Smooth muscle cell of the brain vasculature (primary cell): Measurements from ENCODE around the gene ISL1.

Experiments used
- DNase-seq: peaks from one replicate; pipeline ENCODE4 v3.0.0-alpha.2; 2012; ENCODE audit warnings: low read depth, low spot score

The ISL1 gene

DNA sequence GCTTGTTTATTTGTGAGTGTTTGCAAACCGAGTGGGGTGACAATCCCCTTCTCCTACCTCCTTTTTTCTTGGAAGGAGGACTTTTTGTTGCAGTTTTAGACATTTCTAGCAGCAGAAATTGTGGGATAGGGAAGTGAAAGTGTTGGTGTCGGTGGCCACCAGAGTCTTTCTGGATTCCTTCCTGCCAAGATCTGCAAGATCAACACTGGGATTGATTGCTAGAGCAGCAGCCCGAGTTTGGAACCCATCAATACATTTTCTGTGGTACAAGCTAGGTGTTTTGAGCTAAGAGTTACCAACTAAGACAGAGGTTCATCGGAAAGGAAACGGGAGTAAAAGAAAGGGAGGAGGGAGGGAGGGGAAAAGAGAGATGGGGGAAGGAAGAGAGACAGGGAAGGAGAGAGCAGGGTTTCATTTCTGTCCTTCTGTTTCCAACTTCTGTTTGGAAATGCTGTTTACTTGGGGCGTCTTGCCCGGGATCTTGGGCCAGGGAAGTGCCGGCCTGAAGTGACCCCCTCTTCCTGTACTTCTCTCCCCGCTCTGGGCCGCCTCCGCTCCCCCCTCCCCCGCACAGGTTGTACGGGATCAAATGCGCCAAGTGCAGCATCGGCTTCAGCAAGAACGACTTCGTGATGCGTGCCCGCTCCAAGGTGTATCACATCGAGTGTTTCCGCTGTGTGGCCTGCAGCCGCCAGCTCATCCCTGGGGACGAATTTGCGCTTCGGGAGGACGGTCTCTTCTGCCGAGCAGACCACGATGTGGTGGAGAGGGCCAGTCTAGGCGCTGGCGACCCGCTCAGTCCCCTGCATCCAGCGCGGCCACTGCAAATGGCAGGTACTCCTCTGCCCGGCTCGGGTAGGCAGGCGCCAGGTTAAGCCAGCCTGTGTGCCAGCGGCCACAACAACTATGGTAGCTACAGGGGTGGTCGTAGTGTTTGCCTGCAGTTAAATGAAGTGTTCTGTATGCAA, 4.0 kb downstream of the ISL1 start:
- DNase-seq: no peak

DNA sequence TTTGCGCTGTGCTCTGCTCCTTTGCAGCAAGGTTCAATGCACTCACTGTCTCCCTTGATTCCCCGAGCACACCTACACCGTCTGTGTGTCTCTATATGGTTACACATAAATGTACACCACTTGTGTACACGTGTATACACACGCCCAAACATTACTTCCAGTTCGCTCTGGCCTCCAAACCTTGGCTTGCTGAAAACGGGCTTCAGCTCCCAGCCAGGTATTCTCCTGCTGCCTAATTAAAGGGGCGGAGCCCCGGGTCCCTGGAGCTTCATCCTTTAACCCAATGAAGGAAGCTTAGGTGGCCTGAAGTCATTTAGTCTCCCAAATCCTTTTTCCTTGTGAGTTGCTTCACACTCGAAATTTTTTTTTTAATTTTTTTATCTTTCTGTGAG, 4.6 kb downstream of the ISL1 start:
- no peak for DNase-seq

DNA sequence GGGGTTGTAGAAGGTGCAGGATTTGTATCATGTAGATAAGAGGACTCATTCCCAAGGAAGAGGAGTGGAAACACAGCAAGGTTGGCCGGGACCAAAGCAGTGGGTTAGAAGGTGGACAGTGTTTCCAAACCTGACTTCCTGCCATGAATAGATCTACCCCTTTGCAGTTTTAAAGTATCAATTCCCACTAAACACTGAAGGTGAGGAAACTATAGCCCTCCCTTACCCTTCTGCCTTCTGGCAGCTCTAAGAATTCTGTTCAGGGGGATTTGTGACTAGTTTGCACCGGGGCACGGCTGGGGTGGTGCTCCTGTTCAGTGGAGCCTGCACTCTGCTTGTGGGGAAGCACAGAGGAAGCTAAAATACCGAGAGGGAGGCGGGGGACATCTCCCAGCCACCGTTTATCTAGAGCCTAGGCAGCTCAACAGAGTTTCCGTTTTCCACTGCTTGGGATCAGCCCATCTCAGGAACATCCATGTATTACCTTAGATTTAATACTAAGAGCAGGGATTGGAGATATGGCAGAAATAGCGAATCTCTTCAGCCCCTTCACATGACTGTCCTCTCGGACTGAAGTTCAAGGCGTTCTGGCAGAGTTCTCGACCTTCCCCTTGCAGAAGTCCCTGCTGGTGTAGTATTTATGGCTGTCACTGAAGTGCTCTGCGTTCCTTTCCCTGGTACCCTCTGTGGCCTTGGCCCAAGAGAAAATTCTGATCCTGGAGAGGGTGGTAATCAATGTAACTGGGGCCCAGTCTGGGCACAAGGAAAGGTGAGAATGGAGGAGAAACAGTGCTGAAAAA, 5.4 kb downstream of the ISL1 start:
- no peak for DNase-seq

DNA sequence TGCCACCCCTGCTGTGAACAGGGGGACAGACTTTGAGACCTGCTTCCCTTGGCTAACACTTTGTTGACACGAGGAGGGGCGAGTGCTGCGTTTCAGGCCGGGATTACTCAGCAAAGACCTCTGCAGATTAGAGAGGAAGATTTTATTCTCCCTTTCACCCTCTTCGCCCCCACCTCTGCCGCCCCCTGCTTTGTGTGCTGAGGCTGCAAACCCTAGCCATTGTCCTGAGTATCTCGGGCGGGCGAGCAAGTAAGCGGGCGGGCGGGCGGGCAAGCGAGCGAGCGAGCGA, 6.0 kb downstream of the ISL1 start:
- DNase-seq: no peak

DNA sequence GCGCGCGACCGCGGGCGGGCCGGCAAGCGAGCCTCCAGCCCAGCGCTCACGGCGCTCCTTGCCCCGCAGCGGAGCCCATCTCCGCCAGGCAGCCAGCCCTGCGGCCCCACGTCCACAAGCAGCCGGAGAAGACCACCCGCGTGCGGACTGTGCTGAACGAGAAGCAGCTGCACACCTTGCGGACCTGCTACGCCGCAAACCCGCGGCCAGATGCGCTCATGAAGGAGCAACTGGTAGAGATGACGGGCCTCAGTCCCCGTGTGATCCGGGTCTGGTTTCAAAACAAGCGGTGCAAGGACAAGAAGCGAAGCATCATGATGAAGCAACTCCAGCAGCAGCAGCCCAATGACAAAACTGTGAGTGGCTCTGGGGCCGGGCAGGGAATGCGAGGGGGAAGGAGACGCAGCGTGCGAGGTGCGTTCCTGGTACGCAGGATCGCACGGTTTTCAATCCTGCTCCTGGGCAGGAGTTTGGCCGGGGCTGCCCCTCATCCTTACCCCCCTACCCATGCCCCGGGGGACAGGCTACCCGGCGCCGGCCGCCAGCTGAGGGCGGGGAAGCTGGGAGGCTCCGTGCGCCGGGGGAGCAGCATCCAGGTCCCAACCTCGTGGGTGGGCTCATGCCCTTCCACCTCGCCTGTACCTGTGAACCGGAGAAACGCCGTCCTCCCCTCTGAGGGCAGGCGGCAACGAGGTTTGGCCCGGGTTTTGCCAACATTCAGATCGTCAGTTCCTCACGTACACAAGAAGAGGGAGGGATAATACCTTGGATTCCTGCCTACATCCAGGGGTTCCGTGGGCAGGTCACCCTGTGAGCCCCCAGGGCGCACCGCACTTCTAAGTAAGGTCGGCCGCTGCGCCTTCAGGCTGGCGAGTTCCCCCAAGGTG, 6.6 kb downstream of the ISL1 start:
- DNase-seq: no peak

DNA sequence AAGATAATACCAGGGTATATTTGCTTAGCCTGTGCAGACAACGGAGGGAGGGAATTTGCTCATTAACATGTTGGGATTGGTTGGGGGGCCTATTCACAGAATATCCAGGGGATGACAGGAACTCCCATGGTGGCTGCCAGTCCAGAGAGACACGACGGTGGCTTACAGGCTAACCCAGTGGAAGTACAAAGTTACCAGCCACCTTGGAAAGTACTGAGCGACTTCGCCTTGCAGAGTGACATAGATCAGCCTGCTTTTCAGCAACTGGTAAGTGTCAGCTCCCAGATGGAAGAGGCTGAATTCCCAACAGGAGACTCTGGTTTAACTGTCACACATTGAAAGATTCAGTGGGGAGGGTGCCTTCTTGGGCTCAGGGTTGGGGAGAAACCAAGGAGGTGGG, 7.9 kb downstream of the ISL1 start:
- no peak for DNase-seq

DNA sequence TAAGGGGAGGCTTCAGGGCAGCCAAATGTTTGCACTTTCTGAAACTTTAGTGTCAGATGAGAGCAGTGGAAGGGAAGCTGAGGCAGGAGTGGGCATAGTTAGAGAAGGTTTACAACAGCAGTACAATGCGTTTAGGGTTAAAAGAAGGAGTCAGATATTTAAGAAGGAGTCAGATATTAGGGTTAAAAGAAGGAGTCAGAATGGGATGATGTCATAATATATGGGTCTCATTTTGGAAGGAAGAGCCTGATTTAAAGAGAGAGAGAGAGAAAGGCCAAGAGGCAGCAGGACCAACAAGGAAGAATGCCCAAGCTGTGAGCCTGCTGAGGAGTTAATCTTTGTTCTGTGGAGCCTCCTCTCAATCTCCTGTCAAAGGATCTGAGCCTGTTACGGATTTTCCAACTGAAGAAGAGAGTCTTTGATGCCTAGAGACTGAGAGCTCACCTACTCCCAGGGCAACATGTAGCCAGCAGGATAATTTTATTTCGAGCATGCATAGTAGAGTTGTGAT, 9.5 kb downstream of the ISL1 start:
- no peak for DNase-seq

DNA sequence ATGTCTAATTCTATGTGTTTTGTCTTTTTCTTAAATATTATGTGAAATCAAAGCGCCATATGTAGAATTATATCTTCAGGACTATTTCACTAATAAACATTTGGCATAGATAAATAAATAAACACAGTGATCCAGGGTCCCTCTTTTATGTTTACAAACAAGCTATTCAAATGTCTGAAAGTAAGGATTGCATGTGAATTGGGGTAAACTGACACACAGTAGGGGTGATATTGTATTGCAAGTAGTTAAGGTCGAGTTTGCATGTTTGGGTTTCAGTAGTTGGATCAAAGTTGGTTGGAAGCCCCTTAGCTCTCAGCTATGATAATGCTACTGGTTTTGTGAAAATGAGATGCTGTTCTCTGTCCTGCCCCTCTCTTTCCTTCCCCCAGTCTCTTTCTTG, 11.4 kb downstream of the ISL1 start:
- DNase-seq: no peak

DNA sequence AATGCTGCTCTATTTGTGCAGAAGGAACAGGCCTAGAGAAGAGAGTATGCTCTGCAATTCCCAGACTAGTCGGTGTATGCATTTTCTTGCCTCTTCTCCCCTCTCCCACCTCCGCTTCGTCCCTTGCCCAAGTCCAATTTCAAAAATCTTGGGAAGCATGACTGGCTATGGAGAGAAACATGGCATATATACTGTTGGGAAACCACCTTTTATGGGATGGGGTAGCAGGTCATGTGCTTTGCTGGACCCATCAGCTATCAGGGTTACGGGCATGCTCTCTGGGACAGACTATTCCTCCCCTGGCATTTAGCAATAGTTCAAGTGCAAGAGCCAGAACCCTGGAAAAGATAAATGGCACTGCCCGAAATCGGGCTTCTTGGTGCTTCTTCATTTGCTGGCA, 12.0 kb downstream of the ISL1 start:
- DNase-seq: no peak

DNA sequence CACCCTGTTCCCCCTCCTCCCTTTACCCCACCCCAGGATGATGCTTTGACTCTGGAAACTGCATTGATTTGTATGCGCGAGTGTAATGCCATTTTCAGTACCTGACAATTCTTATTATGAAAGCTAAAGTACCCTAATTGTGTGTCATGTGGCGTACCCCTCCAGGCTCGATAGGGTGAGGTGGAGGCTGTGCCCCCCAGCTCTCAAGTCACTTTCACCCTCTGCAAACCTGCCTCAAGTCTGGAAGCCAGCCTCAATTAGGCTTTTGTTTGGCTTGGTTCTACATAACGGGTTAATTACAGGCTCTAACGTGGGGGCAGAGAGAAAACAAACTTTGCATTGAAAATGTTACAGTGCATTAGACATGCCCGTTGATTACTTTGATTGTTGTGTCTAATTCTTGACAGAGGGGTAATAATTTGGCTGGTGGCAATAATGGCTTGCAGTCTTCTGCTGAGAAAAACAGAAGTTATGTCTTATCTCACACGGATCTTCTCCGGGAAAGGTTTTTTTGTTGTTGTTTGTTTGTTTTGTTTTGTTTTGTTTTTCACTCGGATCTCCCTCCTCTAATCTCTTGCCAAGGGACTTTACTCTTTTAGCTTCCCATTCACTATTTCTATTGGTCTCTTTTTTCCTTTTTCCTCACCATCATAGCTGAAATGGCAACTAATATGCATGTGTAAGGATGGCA, 12.6 kb downstream of the ISL1 start:
- DNase-seq: no peak

DNA sequence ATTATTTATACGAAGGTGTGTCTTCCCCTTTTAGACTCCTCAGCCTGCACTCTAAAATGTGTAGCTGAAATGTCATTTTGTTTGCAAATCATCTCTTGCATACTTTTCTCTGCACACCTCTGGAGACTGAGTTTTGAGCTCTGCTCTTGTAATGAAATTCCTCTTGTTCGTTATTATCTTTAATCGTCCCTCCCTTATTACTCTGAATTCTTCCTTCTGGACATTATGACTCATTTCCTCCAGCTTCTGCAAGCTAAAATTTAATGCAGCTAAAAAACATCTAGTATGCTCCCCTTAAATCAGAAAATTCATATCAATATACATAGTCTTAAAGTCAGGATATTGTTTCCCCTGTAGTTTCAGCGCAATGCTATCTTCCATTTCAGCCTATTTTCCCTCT, 13.5 kb downstream of the ISL1 start:
- DNase-seq: no peak

DNA sequence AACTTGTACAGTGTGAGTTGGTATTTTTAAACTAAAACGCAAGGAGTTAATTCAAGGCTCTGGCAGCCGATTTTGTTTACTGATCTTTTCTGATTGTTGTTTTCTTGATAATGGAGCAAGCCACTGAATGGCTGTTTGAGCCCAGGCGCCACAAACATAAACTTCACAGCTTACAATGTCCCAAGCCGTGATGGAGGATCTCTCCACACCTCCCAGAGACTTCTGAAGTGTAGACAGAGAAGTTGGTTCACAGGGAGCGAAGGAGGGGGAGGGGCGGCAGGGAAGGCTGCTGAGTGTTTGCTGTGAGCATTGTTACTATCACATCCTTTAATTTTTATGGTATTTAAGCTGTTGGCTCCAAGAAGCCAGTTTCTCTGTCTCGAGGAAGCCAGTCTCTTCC, 14.7 kb downstream of the ISL1 start:
- no peak for DNase-seq

DNA sequence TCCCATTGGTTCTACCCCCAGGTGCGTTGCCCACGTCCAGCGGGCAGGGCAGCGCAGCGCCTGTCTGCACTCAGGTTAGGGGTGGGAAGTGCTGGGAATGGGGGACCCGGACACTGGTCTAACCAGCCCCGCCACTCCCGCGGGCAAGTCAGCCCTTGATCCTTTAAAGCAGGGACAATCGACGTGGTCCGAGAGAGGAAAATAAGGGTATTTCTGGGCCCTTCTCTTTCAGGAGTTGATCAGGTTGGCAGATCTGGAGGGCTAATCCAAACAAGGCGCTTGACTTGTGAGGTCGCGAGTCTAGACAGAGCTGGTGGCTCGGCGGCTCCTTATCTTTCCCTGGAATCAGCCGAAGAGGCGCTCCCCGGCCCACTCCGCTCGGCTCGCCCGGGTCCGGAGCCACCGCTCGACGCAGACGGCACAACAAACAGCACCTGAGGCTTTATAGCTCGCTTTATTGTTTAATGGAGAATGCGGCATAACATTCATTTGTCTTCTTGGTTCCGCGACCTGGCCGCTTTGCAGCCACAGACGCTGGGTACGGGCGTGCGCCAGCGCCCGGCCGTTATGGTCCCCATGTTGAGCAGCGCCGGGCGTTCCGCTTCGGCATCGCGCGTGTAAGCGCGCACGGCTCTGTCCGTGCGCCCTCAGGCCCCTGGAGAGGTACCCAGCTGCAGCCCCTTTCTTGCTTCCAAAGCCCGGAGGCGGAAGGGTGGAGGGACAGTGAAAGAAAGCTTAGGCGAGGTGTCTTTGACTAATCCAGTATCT, 15.8 kb downstream of the ISL1 start:
- DNase-seq: no peak

DNA sequence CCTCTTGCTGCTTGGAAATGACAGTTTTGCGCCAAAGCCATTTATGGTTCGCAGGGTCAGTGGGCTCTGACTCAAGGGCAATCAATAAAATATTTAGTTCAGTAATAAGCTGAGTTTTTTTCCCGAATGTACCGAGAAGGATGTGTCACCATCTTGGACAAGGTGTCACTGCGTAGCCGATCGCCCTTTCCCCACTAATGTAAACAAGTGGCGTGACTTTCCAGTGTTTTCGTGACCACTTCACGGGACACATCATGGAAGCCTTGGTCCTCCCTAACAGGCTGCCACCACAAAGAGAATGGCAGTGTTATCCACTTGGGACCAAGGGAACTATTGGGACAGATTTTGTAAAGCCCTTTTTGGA, 16.4 kb downstream of the ISL1 start:
- DNase-seq: no peak

DNA sequence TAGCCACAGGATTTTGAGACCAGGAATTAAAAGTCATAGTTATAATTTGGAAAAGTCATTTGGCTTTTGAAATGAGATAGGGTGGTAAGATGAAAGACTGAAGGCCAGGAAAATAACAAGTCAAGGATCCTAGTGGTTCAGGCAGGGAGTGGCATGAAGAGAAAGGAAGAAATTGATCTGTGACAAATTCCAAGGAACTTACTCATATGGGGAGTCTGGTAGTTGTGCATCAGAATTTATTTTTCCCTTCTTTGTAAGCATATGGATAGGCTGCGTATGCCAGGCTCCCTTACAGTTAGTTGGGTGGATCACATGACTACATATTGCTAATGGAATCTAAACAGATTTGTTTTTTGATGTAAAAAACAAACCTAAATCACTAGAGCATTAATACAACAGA, 21.0 kb downstream of the ISL1 start:
- DNase-seq: no peak

DNA sequence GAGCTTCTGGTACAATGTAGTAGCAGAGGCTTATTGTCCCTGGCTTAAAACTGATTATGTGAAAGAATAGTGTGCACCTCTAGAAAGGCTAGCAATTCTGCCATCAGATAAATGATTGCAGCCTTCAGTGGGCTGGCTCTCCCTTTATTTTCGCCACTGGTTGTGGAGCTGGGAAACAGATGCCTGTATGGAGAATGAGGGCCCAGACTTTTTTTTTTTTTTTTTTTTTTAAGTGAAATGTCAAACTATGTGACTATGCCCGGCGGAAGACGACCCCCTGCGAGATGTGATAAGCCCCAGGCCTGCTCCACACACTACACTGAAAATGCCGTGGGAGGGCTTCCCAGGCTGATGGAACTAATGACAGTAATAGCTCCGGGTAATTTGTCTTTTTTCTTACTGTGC, 28.7 kb downstream of the ISL1 start:
- DNase-seq: no peak

DNA sequence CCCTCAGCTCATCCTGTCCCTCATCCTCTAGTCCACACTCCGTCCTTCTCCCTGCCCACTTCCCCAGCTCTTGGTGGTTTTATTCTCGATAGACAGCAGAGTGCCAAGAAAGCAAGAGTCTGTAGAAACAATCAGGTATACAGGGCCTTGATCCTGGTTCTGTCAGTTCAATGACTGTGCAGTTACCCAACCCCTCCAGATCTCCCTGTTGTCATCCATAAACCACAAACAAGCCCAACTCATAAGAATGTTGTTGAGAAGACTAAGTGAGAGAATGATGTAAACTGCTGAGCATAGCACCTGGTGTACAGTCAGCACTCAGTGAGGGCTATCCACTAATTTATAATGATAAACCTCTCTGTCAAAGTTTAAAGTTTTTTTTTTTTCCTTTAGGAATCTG, 31.3 kb downstream of the ISL1 start:
- DNase-seq: no peak

DNA sequence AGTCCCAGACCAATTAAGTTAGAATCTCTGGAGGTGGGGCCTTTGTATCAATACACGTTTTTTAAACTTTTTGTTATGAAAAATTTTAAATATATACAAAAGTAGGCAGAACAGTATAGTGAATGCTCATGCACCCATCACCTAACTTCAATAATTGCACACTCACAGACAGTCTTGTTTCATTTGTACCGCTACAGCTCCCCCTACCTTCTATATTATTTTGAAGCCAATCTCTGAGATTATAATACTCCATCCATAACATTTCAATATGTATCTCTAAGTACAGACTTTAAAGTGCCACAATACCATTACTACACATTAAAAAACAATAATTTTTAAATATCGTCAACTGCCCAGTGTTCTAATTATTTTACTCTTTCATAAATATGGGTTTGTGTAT, 32.9 kb downstream of the ISL1 start:
- no peak for DNase-seq

DNA sequence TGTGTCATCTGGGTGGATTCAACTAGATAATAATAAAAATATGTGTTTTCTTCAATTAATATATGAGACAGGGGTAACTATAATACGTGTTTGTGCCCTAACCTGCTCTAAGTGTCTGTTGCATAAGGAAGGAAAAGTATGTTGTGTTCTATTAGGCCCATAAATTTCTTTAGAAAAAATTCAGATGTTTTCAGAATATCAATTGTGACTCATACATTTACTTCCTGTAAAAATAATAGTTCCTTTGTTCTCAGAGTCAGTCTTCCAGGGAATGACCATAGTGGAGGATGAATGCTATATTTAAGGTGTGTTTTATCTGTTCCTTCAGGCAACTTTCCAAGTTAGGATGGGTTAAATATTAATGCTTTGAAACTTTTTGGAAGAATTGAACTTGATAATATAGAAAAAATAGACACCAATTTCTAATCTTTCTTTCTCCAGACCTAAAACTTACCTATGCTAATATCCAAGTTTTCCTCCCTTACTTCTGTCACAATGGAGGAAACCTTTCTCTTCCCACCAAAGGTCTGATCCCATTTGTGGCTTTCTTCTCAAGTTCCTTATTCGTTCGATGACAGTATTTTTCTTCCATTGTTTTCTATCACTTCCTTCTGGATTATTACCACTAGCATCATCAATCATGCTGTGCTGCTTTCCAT, 49.9 kb downstream of the ISL1 start:
- no peak for DNase-seq

DNA sequence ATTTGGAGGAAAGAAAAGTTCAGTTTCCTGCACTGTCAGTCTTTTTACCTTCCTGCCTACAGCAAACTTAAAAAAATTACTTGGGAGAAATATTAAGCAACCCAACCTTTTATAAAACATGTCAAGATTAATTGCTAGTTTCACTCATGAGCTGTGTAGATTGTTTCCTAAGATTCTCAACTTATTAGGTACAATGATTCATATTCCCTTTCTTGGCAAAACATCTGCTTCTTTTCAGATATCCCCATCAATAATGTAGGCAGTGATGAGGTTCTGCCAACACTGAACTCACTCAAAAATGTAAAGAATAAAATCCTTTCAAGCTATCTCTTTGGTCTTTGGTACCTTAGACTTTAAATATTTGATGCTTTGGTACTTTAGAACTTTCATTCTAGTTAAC, 56.0 kb downstream of the ISL1 start:
- no peak for DNase-seq
